Spleen (tissue), 7 donors: Measurements from ENCODE around the gene DPEP2.

ENCODE experiments used
- CTCF ChIP-seq, 11 experiments: fragments of 200-600 bp in 7 of 11; fragments of 450-650 bp in 4 of 11; sonication (generic) in 4 of 11; IDR thresholded peaks in 8 of 11; conservative IDR thresholded peaks in 3 of 11; 1 replicate in 7 of 11; 2 replicates in 4 of 11; pipeline versions ENCODE4 v1.4.0 to v1.8.0; 2016 to 2021; ENCODE audit warnings: antibody characterized with exemption in 11 of 11, inconsistent platforms in 4 of 11, mild to moderate bottlenecking in 1 of 11
- POLR2A ChIP-seq, 3 donors: fragments of 450-650 bp; IDR thresholded peaks; one replicate each; pipeline ENCODE4 v1.5.1; 2017; ENCODE audit warnings: antibody characterized with exemption in 3 of 3, mild to moderate bottlenecking in 1 of 3
- donor health status: DM: no; HTN: no; CAD: no; lungs with moderate emphysema.
- donor health status: DM: no; HTN: no; CAD: no.
- donor health status: DM: no; HTN: no; CAD: no.

GRCh38 chr16:68022728-68023537 is 23.6 kb upstream of the DPEP2 start, which contains the start of the genes DDX28 and DUS2:
- TF ChIP-seq CTCF (IDR thresholded peaks at IDR 0.05 in 8 of 11, conservative IDR thresholded peaks at IDR 0.05 in 3 of 11) (peak in 3 of 11 experiments; percentile 15 to 35 (median 18)), POLR2A (IDR thresholded peaks at IDR 0.05) (peak in 1 of 3 donors; percentile 46)
